Suprapubic skin (tissue), 4 donors: ENCODE measurements around the gene LSP1. TPM values are rescaled to one million over a fixed set of nuclear protein-coding genes. Genes with fewer than 3 reads are reported as not detected.
A peak's percentile ranks its signal among the peaks of the same experiment; 100 is the strongest.

Experiments
- DNase-seq, 2 donors: peaks; one replicate each; pipeline ENCODE4 v3.0.0-alpha.2; 2019; ENCODE audit warnings: low spot score in 2 of 2
- H3K27ac ChIP-seq: fragments of 200-600 bp; sonication (generic); one replicate; pipeline ENCODE4 v1.5.1; 2019
- H3K27me3 ChIP-seq: fragments of 200-600 bp; sonication (generic); one replicate; pipeline ENCODE4 v1.5.1; 2019
- H3K36me3 ChIP-seq: fragments of 200-600 bp; sonication (generic); one replicate; pipeline ENCODE4 v1.5.1; 2019
- H3K4me1 ChIP-seq: fragments of 200-600 bp; sonication (generic); one replicate; pipeline ENCODE4 v1.5.1; 2019
- H3K4me3 ChIP-seq: fragments of 200-600 bp; sonication (generic); one replicate; pipeline ENCODE4 v1.5.1; 2019; ENCODE audit warnings: mild to moderate bottlenecking
- H3K9me3 ChIP-seq: fragments of 200-600 bp; sonication (generic); one replicate; pipeline ENCODE4 v1.5.1; 2019
- EP300 ChIP-seq: sonication (generic); formaldehyde crosslinking; IDR thresholded peaks from one replicate; pipeline ENCODE4 v1.6.1; 2017; ENCODE audit warnings: antibody characterized with exemption
- POLR2A ChIP-seq, 2 donors: fragments of 450-650 bp; IDR thresholded peaks; one replicate each; pipeline ENCODE4 v1.6.1; 2017; ENCODE audit warnings: antibody characterized with exemption in 2 of 2, mild to moderate bottlenecking in 2 of 2, moderate library complexity in 2 of 2
- POLR2AphosphoS5 ChIP-seq, 3 donors: sonication (generic); formaldehyde crosslinking; IDR thresholded peaks; one replicate each; pipeline ENCODE4 v1.6.1; 2017; ENCODE audit warnings: antibody characterized with exemption in 3 of 3
- WGBS: methylation state at CpG from one replicate; pipeline ENCODE4 v1.1.5; 2018; 5-methylcytosine and 5-hydroxymethylcytosine counted together
- total RNA-seq, 4 donors: library from RNA; depleted of rRNA; stranded (reverse); fragments of >200 nt; gene quantifications; one replicate each; pipeline ENCODE4 v1.1.0, GENCODE V29; 2016
- TF ChIP-seq, protein P1 (sequence below), 2 donors: fragments of 200-600 bp in 1 of 2; fragments of 450-650 bp in 1 of 2; sonication (generic) in 1 of 2; IDR thresholded peaks; one replicate each; pipeline ENCODE4 v1.5.1; 2016 to 2019; ENCODE audit warnings: antibody characterized with exemption in 2 of 2, mild to moderate bottlenecking in 1 of 2, moderate library complexity in 1 of 2

The LSP1 gene
- total RNA-seq, 4 donors from 2014 or later, result 70.4 to 134 (median 107) TPM

DNA sequence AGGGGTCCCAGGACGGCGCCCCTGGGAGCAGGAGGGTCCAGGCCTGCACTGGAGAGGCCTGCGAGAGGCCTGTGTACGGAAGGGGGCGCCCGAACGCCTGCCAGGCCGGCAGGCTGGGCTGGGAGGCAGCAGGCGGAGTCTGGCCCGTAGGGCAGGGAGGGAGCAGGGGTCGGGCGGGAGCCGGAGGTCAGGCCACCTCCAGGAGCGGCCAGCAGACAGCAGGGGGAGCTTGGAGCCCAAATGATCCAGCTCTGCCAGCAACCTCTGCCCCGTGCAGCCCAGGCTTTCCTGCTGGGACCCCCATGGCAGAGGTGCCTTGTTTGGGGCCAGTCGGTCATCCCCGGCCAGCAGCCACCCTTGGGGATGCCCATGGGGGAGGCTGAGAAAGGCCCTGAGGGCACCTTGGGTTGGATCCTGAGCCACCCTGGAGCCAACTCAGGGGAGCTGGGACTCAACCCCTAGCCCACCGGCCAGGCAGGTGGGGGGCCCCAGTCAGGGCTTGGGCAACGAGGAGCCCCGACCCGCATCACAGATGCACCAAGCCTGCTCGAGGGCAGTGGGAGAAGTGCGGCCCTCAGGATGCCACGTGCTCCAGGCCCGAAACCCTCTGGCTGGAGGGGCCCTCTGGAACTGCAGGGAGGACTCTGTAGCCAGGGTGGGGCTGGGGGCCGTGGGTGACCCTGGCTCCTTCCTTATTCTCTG, 27.7 kb upstream of the LSP1 start:
- DNase-seq, result peak in 1 of 2 donors; percentile 60
- WGBS, result 58% methylated on average over 10 of the region's 26 CpGs
- Histone ChIP-seq H3K36me3 (no peaks in the 10 kb centered on the region), H3K4me3 (no peak overlapping the region), H3K9me3 (no peaks in the 10 kb centered on the region), H3K27me3 (no peaks in the 10 kb centered on the region), H3K27ac (no peak overlapping the region), H3K4me1 (peaks cover 69% of the 10 kb centered on the region)
- TF ChIP-seq, protein P1, sequence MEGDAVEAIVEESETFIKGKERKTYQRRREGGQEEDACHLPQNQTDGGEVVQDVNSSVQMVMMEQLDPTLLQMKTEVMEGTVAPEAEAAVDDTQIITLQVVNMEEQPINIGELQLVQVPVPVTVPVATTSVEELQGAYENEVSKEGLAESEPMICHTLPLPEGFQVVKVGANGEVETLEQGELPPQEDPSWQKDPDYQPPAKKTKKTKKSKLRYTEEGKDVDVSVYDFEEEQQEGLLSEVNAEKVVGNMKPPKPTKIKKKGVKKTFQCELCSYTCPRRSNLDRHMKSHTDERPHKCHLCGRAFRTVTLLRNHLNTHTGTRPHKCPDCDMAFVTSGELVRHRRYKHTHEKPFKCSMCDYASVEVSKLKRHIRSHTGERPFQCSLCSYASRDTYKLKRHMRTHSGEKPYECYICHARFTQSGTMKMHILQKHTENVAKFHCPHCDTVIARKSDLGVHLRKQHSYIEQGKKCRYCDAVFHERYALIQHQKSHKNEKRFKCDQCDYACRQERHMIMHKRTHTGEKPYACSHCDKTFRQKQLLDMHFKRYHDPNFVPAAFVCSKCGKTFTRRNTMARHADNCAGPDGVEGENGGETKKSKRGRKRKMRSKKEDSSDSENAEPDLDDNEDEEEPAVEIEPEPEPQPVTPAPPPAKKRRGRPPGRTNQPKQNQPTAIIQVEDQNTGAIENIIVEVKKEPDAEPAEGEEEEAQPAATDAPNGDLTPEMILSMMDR (IDR thresholded peaks at IDR 0.05), result peak in 1 of 2 donors; percentile 41
- no peak for TF ChIP-seq POLR2AphosphoS5 (IDR thresholded peaks at IDR 0.05)

DNA sequence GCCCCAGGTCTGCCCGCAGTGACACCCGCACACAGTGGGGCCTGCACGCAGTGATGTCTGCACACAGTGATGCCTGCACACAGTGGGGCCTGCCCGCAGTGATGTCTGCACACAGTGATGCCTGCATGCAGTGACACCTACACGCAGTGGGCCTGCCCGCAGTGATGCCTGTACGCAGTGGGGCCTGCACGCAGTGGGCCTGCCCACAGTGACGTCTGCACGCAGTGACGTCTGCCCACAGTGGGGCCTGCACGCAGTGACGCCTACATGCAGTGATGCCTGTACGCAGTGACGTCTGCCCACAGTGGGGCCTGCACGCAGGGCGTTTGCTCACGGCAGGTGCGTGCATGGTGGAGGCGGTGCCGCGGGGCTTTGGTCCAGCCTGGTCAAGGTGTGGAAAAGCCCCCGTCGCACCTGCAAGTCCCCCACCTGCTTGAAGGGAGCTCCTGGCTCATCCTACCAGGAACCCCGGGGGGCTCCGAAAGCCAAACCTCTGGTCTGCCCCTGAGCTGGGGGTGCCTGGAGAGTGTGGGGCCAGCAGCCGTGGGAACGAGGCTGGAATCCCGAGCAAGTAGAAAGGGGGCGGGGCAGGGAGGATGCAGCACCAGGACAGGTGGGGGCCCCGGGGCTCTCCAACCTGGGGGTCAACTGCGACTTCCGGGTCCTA, 27.0 kb upstream of the LSP1 start:
- DNase-seq, result peak in 1 of 2 donors; percentile 75
- H3K27ac ChIP-seq, result no peak overlapping the region
- H3K4me3 ChIP-seq, result no peak overlapping the region
- no peaks in the 10 kb centered on the region for H3K27me3 ChIP-seq
- 90% methylated on average over 12 of the region's 33 CpGs for WGBS
- no peak for TF ChIP-seq POLR2AphosphoS5 (IDR thresholded peaks at IDR 0.05)
- no peak for TF ChIP-seq POLR2A (IDR thresholded peaks at IDR 0.05)
- TF ChIP-seq, protein P1 (IDR thresholded peaks at IDR 0.05), result no peak
- TF ChIP-seq EP300, result no peak
- H3K36me3 ChIP-seq, result no peaks in the 10 kb centered on the region
- no peaks in the 10 kb centered on the region for H3K9me3 ChIP-seq
- H3K4me1 ChIP-seq, result peaks cover 69% of the 10 kb centered on the region

GRCh38 chr11:1826552-1827094, 26.3 kb upstream of the LSP1 start:
- DNase-seq, result peak; percentile 59 to 73
- WGBS, result 60% methylated on average over 1 of the region's 15 CpGs

GRCh38 chr11:1827095-1827813, 25.6 kb upstream of the LSP1 start:
- Histone ChIP-seq H3K9me3 (no peaks in the 10 kb centered on the region), H3K4me1 (peaks cover 79% of the 10 kb centered on the region)
- 30% methylated on average over 21 of the region's 27 CpGs for WGBS

More at GRCh38 chr11:1826552-1827094, 26.3 kb upstream of the LSP1 start:
- H3K4me1 ChIP-seq, result peaks cover 73% of the 10 kb centered on the region
- H3K27me3 ChIP-seq, result no peaks in the 10 kb centered on the region
- no peaks in the 10 kb centered on the region for H3K36me3 ChIP-seq
- H3K4me3 ChIP-seq, result no peak overlapping the region
- no peaks in the 10 kb centered on the region for H3K9me3 ChIP-seq
- no peak for TF ChIP-seq POLR2A (IDR thresholded peaks at IDR 0.05)
- TF ChIP-seq EP300, result no peak
- no peak for TF ChIP-seq POLR2AphosphoS5 (IDR thresholded peaks at IDR 0.05)
- TF ChIP-seq, protein P1 (IDR thresholded peaks at IDR 0.05), result no peak
- H3K27ac ChIP-seq, result peak overlapping the region; percentile 23

More at GRCh38 chr11:1827095-1827813, 25.6 kb upstream of the LSP1 start:
- DNase-seq, result peak in 1 of 2 donors; percentile 65
- peak in 1 of 3 donors; percentile 22 for TF ChIP-seq POLR2AphosphoS5 (IDR thresholded peaks at IDR 0.05)
- TF ChIP-seq, protein P1 (IDR thresholded peaks at IDR 0.05), result no peak
- TF ChIP-seq POLR2A (IDR thresholded peaks at IDR 0.05), result no peak
- TF ChIP-seq EP300, result no peak
- H3K4me3 ChIP-seq, result no peak overlapping the region
- H3K27ac ChIP-seq, result peak overlapping the region; percentile 23
- no peaks in the 10 kb centered on the region for H3K27me3 ChIP-seq
- no peaks in the 10 kb centered on the region for H3K36me3 ChIP-seq
